ENCODE data around the gene MSH2. TPM values are rescaled to one million over a fixed set of nuclear protein-coding genes. Genes with fewer than 3 reads are reported as not detected.

The MSH2 gene
- total RNA-seq, 1 donor from 2014 or later: 16.0 TPM

- DNase-seq (ENCODE audit: low read depth) (no peak), FAIRE-seq (no peak)
- Mint-ChIP-seq H3K4me3 (ENCODE audit: unreplicated experiment) (no peak overlapping the region), H3K4me1 (ENCODE audit: low read depth, unreplicated experiment) (no peaks in the 10 kb centered on the region), H3K27me3 (ENCODE audit: low read depth, unreplicated experiment) (no peaks in the 10 kb centered on the region), H3K36me3 (ENCODE audit: low read depth, unreplicated experiment) (no peaks in the 10 kb centered on the region), H3K9me3 (ENCODE audit: unreplicated experiment) (no peaks in the 10 kb centered on the region), H3K27ac (ENCODE audit: unreplicated experiment) (no peak overlapping the region)
- Histone ChIP-seq H3K9ac (ENCODE audit: low read length) (no peak overlapping the region), H3K27me3 (ENCODE audit: insufficient read depth, low read length) (no peaks in the 10 kb centered on the region), H4K20me1 (ENCODE audit: insufficient read depth, low read length) (no peaks in the 10 kb centered on the region), H2AFZ (ENCODE audit: low read depth, low read length) (no peak overlapping the region), H3K4me1 (ENCODE audit: insufficient read depth, low read length) (no peaks in the 10 kb centered on the region), H3K79me2 (ENCODE audit: insufficient read depth, low read length) (no peaks in the 10 kb centered on the region), H3K27ac (ENCODE audit: low read depth, low read length) (no peak overlapping the region), H3K4me3 (ENCODE audit: insufficient read depth, low read depth, low read length) (no peak overlapping the region), H3K9me3 (ENCODE audit: insufficient read depth, low read depth, low read length) (no peaks in the 10 kb centered on the region), H3K36me3 (ENCODE audit: insufficient read depth, low read length) (no peaks in the 10 kb centered on the region), H3K4me2 (ENCODE audit: low read length) (no peak overlapping the region)
- TF ChIP-seq EZH2 (IDR thresholded peaks at IDR 0.05; ENCODE audit: insufficient read depth, low read length): no peak
- TF ChIP-seq, protein P1, sequence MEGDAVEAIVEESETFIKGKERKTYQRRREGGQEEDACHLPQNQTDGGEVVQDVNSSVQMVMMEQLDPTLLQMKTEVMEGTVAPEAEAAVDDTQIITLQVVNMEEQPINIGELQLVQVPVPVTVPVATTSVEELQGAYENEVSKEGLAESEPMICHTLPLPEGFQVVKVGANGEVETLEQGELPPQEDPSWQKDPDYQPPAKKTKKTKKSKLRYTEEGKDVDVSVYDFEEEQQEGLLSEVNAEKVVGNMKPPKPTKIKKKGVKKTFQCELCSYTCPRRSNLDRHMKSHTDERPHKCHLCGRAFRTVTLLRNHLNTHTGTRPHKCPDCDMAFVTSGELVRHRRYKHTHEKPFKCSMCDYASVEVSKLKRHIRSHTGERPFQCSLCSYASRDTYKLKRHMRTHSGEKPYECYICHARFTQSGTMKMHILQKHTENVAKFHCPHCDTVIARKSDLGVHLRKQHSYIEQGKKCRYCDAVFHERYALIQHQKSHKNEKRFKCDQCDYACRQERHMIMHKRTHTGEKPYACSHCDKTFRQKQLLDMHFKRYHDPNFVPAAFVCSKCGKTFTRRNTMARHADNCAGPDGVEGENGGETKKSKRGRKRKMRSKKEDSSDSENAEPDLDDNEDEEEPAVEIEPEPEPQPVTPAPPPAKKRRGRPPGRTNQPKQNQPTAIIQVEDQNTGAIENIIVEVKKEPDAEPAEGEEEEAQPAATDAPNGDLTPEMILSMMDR (IDR thresholded peaks at IDR 0.05; ENCODE audit: insufficient read depth, low read depth, low read length): no peak
Measured at GRCh38 chr2:47389692-47390091, 13.3 kb upstream of the MSH2 start.

DNA sequence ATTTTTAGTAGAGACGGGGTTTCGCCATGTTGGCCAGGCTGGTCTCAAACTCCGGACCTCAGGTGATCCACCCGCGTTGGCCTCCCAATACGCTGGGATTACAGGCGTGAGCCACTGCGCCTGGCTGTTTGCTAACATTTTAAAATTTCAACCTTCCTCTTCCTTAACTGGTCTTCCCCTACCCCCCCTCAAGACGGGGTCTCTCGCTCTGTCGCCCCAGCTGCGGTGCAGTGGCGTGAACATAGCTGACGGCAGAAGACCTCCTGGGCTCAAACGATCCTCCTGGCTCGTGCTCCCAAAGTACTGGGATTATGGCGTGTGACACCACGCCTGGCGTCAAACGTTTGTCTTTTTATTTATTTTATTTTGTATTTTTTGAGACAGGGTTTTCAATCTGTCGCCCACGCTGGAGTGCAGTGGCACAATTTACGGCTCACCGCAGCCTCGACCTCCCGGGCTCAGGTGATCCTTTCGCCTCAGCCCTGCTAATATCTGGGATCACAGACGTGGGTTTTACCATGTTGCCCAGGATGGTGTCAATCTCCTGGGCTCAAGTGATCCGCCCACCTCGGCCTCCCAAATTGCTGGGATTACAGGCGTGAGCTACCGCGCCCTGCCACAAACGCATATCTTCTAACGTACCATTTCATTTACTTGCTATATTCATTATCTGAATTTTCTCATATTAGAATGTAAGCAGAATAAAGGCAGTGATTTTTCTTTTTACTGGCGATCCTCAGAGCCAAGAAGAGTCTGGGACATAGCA, 984 bp upstream of the MSH2 start:
- H3K27me3 Mint-ChIP-seq (ENCODE audit: low read depth, unreplicated experiment): no peaks in the 10 kb centered on the region
- Histone ChIP-seq H3K9ac (ENCODE audit: low read length) (peak overlapping the region; percentile 81), H3K4me3 (ENCODE audit: insufficient read depth, low read depth, low read length) (peak overlapping the region; percentile 82), H2AFZ (ENCODE audit: low read depth, low read length) (peak overlapping the region; percentile 93), H3K27ac (ENCODE audit: low read depth, low read length) (peak overlapping the region; percentile 69), H4K20me1 (ENCODE audit: insufficient read depth, low read length) (peaks cover 7% of the 10 kb centered on the region), H3K27me3 (ENCODE audit: insufficient read depth, low read length) (no peaks in the 10 kb centered on the region), H3K36me3 (ENCODE audit: insufficient read depth, low read length) (peaks cover 2% of the 10 kb centered on the region), H3K9me3 (ENCODE audit: insufficient read depth, low read depth, low read length) (no peaks in the 10 kb centered on the region), H3K4me2 (ENCODE audit: low read length) (peak overlapping the region; percentile 84), H3K79me2 (ENCODE audit: insufficient read depth, low read length) (peaks cover 39% of the 10 kb centered on the region), H3K4me1 (ENCODE audit: insufficient read depth, low read length) (peaks cover 14% of the 10 kb centered on the region)
- no peak for DNase-seq (ENCODE audit: low read depth)
- no peak for FAIRE-seq
- H3K4me1 Mint-ChIP-seq (ENCODE audit: low read depth, unreplicated experiment): peaks cover 5% of the 10 kb centered on the region
- H3K4me3 Mint-ChIP-seq (ENCODE audit: unreplicated experiment): peak overlapping the region; percentile 95
- no peak for TF ChIP-seq EZH2 (IDR thresholded peaks at IDR 0.05; ENCODE audit: insufficient read depth, low read length)
- TF ChIP-seq, protein P1 (IDR thresholded peaks at IDR 0.05; ENCODE audit: insufficient read depth, low read depth, low read length): no peak
- peaks cover 5% of the 10 kb centered on the region for H3K36me3 Mint-ChIP-seq (ENCODE audit: low read depth, unreplicated experiment)
- no peak overlapping the region for H3K27ac Mint-ChIP-seq (ENCODE audit: unreplicated experiment)
- peaks cover 3% of the 10 kb centered on the region for H3K9me3 Mint-ChIP-seq (ENCODE audit: unreplicated experiment)

- Histone ChIP-seq H3K27me3 (ENCODE audit: insufficient read depth, low read length) (no peaks in the 10 kb centered on the region), H2AFZ (ENCODE audit: low read depth, low read length) (peak overlapping the region; percentile 93), H3K27ac (ENCODE audit: low read depth, low read length) (peak overlapping the region; percentile 69), H3K4me3 (ENCODE audit: insufficient read depth, low read depth, low read length) (peak overlapping the region; percentile 82), H3K36me3 (ENCODE audit: insufficient read depth, low read length) (peaks cover 2% of the 10 kb centered on the region), H3K9ac (ENCODE audit: low read length) (peak overlapping the region; percentile 81), H3K4me1 (ENCODE audit: insufficient read depth, low read length) (peaks cover 14% of the 10 kb centered on the region), H3K79me2 (ENCODE audit: insufficient read depth, low read length) (peaks cover 44% of the 10 kb centered on the region), H3K9me3 (ENCODE audit: insufficient read depth, low read depth, low read length) (no peaks in the 10 kb centered on the region), H4K20me1 (ENCODE audit: insufficient read depth, low read length) (peaks cover 11% of the 10 kb centered on the region), H3K4me2 (ENCODE audit: low read length) (peak overlapping the region; percentile 84)
- no peaks in the 10 kb centered on the region for H3K27me3 Mint-ChIP-seq (ENCODE audit: low read depth, unreplicated experiment)
- peak overlapping the region; percentile 95 for H3K4me3 Mint-ChIP-seq (ENCODE audit: unreplicated experiment)
- H3K9me3 Mint-ChIP-seq (ENCODE audit: unreplicated experiment): peaks cover 3% of the 10 kb centered on the region
- peaks cover 5% of the 10 kb centered on the region for H3K36me3 Mint-ChIP-seq (ENCODE audit: low read depth, unreplicated experiment)
- peaks cover 5% of the 10 kb centered on the region for H3K4me1 Mint-ChIP-seq (ENCODE audit: low read depth, unreplicated experiment)
- H3K27ac Mint-ChIP-seq (ENCODE audit: unreplicated experiment): no peak overlapping the region
- DNase-seq (ENCODE audit: low read depth) (peak; percentile 23), FAIRE-seq (no peak)
- TF ChIP-seq, protein P1 (IDR thresholded peaks at IDR 0.05; ENCODE audit: insufficient read depth, low read depth, low read length): no peak
- TF ChIP-seq EZH2 (IDR thresholded peaks at IDR 0.05; ENCODE audit: insufficient read depth, low read length): no peak
Measured at GRCh38 chr2:47402555-47402804, 476 bp upstream of the MSH2 start.

All from astrocyte (in vitro differentiated cells and primary cell).